Iris pigment epithelial cell (primary cell): ENCODE results near the gene IL4I1.
"Not testable (repeated sequence)": the region's sequence is repeated elsewhere in the genome, so short reads cannot be mapped to it uniquely, and the experiment has no call there.

Experiments
- DNase-seq: peaks from one replicate; pipeline ENCODE4 v3.0.0-alpha.2; 2011; ENCODE audit warnings: low read depth

IL4I1 gene

GRCh38 chr19:49896863-49897621, at the start of gene IL4I1:
TSS of gene IL4I1 (minus strand) at chr19:49896887. CDS start at chr19:49896160, 727 bp downstream.
- DNase-seq: no peak

- no peak for DNase-seq
These were observed 49.7 kb upstream of the IL4I1 start for GRCh38 chr19:49946415-49946814.

DNA sequence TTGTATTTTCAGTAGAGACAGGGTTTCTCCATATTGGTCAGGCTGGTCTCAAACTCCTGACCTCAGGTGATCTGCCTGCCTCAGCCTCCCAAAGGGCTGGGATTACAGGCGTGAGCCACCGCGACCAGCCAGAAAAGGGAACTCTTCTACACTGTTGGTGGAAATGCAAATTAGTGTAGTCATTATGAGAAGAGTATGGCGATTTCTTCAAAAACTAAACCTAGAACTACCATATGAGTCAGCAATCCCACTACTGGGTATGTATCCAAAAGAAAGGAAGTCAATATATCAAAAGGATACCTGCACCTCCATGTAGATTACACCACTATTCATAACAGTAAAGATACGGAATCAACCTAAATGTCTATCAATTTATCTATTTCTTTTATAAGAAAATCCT, 47.9 kb upstream of the IL4I1 start:
- not testable (repeated sequence) for DNase-seq

GRCh38 chr19:49940482-49940791, 43.8 kb upstream of the IL4I1 start:
- DNase-seq: no peak

- no peak for DNase-seq
These were observed 43.2 kb upstream of the IL4I1 start for GRCh38 chr19:49939721-49940481.

DNA sequence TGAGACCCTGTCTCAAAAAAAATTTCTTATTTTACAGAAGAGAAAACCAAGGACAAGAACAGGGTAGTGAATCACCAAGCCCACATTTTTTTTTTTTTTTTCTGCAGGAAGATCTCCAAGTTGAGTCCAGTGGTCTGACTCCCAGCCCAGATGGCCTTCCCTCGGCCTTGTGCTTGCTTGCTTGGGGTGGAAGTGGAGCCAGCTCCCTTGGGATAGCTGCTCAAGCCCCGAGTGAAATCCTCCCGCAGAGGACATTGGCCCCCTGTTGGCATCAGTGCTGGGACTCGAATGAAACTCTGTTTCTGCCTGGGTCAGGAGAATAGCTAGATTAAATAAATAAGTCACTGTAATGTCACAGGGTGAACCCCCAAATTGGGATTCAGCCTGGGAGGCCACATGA, 42.0 kb upstream of the IL4I1 start:
- no peak for DNase-seq

GRCh38 chr19:49937750-49938381, 41.2 kb upstream of the IL4I1 start:
- DNase-seq: peak; percentile 55

DNA sequence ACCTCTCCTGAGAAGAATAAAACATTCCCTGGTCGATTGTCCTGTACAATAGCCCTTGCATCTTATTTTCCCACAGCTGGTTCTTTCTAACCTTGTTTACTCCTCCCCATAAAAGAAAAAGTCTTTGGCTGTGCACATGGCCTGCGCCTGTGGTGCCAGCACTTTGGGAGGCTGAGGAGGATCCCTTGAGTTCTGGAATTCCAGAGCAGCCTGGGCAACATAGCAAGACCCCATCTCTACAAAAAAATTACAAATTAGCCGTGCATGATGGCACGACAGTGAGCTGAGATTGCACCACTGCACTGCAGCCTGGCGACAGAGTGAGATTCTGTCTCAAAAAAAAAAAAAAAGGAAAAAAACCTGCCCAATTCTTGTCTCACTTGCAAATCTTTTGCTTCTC, 39.9 kb upstream of the IL4I1 start:
- DNase-seq: no peak

- no peak for DNase-seq
These were observed 37.0 kb upstream of the IL4I1 start for GRCh38 chr19:49933643-49934042.

DNA sequence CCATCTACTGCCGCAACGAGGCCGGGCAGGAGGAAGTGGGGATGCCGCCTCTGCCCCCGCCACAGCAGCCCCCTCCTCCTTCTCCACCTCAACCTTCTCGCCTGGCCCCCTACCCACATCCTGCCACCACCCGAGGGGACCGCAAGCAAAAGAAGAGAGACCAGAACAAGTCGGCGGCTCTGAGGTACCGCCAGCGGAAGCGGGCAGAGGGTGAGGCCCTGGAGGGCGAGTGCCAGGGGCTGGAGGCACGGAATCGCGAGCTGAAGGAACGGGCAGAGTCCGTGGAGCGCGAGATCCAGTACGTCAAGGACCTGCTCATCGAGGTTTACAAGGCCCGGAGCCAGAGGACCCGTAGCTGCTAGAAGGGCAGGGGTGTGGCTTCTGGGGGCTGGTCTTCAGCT, 36.0 kb upstream of the IL4I1 start:
- no peak for DNase-seq

DNA sequence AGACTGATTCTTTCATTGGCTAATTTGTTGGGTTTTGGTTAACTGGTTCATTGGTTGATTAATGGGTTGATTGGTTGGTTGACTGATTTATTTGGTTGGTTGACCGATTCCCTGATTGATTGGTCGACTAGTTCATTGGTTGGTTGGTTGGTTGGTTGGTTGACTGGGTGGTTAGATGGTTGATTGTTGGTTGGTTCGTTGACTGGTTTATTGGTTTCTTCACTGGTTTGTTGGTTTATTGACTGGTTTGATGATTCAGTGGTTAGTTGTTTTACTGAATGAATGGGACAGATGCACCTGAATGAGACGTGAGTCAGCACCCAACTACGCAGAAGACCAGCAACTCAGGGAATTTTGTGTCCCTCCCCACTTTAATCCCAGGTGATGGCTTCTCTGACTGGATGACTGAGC, 35.4 kb upstream of the IL4I1 start:
- DNase-seq: no peak

DNA sequence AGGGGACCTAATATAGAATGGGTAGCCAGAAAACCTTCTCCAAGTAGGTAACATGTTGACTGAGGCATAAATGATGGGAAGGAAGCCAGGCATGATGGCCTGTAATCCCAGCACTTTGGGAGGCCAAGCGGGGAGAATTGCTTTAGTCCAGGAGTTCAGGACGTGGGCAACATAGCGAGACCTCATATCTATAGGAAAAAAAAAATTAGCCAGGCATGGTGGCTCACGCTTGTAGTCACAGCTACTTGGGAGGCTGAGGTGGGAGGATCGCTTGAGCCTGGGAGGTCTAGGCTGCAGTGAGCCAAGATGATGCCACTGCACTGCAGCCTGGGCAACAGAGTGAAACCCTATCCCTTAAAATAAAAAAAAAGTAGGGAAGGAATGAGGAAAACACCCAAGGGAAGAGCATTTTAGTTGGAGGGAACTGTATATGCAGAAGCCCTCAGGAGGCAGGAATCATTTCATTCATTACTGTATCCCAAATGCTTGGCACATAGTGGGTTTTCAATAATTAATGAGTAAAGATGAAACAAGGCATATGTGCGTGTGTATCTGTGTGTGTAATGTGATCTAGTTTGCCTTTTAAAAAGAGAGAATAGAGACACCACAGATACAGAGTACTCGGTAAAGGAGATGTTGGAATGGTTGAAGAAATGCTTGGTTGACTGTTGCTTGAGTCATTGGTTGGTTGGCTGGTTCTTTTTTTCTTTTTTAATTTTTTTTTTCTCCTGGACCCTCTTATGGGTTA, 34.8 kb upstream of the IL4I1 start:
- DNase-seq: no peak

GRCh38 chr19:49930483-49931011, 33.9 kb upstream of the IL4I1 start:
- DNase-seq: no peak

GRCh38 chr19:49929611-49930482, 33.2 kb upstream of the IL4I1 start:
- DNase-seq: peak; percentile 98

DNA sequence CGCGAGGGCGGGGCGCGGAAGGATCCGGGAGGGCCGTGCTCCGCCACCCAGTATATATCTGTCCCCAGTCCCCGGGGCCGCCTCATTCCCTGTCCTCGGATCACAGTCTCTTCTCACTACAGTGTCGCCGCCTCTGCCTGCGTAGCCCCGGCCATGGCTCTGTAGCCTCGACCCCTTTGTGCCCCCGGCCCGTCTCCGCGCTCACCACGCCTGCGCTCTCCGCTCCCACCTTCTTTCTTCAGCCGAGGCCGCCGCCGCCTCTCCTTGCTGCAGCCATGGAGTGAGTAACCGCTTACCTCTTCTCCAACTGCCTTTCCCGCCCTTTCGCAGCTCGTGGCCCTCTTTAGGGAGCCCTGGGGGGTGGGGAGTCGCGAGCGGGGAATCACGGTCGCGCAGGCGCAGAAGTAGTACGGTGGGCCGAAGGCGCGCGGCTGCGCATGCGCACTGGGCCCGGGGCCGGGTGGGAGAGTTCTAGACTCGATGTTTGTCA, 32.5 kb upstream of the IL4I1 start, which contains the start of the genes ATF5 and NUP62:
Gene ATF5, plus strand, starts transcription at position 85 of the 490 bp plus-strand sequence. CDS start 1,646 bp downstream, outside the sequence.
Gene NUP62, minus strand, starts transcription at position 384 of the 490 bp plus-strand sequence. CDS start 19,697 bp downstream, outside the sequence.
- peak; percentile 59 for DNase-seq

DNA sequence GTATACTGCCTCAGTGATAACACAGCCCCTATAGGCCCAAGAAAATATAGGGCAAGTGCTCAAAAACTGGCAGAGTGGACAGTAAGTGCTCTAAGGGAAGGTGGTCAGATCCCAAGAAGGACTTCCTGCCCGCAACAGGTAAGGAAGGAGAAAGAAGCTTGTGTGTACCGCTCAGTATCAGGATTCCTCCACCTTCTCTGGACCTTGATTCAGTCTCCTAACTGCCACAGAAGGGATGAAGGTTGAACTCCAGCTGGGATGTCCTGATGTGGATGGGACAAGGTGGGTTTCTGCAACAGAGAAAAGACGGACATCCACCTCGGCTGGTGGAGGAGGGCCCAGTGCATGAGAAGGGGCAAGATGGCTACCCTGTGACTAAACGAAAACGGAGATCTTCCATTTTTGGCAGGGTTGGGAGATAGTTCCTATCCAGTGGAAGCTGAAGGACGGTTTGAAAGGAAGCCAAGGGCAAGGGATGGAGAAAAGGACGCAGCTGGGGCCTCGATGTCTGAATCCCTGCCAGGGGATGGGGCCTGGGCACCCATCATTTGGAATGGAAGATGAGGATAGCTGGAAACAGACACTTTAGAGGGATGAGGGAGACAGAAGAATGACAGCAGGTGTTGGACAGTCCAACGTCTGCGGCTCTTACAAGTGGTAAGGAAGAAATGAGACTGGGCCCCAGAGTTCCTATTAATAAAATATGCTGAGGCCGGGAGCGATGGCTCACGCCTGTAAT, 31.0 kb upstream of the IL4I1 start:
- no peak for DNase-seq

GRCh38 chr19:49926515-49926914, 29.8 kb upstream of the IL4I1 start:
- DNase-seq: no peak

DNA sequence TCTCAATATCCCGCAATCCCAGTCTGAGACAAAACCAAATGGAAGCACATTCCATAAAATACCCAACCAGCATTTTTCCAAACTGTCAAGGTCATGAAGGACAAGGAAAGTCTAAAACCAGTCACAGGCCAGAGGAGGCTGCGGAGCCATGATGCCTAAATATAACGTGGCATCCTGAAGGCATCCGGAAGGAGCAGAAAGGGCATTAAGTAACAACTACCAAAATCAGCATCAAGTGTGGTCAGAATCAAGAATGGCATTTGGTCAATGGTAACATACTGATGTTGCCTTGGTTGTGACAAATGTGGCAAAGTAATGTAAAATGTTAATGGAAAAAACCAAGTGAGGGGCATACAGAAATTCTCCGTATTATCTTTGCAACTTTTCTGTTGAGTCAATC, 28.8 kb upstream of the IL4I1 start:
- DNase-seq: no peak

- not testable (repeated sequence) for DNase-seq
These were observed 28.2 kb upstream of the IL4I1 start for GRCh38 chr19:49924881-49925210.
